C4-2B (cell line): ENCODE measurements around the gene KCTD11.

ENCODE experiments used
- ZFX ChIP-seq: fragments of 450-650 bp; IDR thresholded peaks from 2 replicates; pipeline ENCODE4 v1.6.1; 2017
- TF ChIP-seq, protein P1 (sequence below): fragments of 450-650 bp; conservative IDR thresholded peaks from 2 replicates; pipeline ENCODE4 v1.5.1; 2017; ENCODE audit warnings: mild to moderate bottlenecking

DNA sequence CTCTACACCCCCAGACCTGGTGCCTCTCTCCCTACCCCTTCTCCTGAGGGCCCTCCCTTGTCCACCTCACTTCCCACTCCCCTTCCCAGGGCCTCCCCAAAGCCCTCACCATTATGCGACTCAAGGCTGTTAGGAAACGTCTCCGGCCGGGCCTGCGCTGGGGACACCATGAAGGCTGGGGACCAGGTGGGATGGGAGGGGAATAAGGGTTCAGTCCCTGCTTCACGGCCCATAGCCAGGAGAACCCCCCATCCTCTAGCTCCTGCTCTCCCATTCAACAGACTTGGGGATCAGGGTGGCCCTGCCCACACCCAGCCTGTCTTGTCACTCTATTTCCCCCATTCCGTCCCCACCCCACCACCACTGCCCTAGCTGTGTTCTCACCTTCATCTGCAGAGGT is 24.9 kb upstream of the KCTD11 start:
- TF ChIP-seq, protein P1, sequence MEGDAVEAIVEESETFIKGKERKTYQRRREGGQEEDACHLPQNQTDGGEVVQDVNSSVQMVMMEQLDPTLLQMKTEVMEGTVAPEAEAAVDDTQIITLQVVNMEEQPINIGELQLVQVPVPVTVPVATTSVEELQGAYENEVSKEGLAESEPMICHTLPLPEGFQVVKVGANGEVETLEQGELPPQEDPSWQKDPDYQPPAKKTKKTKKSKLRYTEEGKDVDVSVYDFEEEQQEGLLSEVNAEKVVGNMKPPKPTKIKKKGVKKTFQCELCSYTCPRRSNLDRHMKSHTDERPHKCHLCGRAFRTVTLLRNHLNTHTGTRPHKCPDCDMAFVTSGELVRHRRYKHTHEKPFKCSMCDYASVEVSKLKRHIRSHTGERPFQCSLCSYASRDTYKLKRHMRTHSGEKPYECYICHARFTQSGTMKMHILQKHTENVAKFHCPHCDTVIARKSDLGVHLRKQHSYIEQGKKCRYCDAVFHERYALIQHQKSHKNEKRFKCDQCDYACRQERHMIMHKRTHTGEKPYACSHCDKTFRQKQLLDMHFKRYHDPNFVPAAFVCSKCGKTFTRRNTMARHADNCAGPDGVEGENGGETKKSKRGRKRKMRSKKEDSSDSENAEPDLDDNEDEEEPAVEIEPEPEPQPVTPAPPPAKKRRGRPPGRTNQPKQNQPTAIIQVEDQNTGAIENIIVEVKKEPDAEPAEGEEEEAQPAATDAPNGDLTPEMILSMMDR: no peak
- TF ChIP-seq ZFX: no peak
